Prostate gland (tissue), 2 donors: Measurements from ENCODE around the gene ALDH1B1. TPM values are rescaled to one million over a fixed set of nuclear protein-coding genes. Genes with fewer than 3 reads are reported as not detected.

ENCODE experiments used
- DNase-seq: peaks from one replicate; pipeline ENCODE4 v3.0.0-alpha.2; 2019; ENCODE audit warnings: low spot score
- H3K27ac ChIP-seq, 2 donors: fragments of 200-600 bp; sonication (generic); 2 replicates each; pipeline ENCODE4 v1.5.1; 2017 to 2019
- H3K27me3 ChIP-seq: fragments of 200-600 bp; sonication (generic); replicated peaks from 2 replicates; pipeline ENCODE4 v1.5.1; 2019; ENCODE audit not compliant: insufficient read depth
- H3K36me3 ChIP-seq, 2 donors: fragments of 200-600 bp; sonication (generic); 1 replicate in 1 of 2; 2 replicates in 1 of 2; pipeline versions ENCODE4 v1.5.1 to v1.8.1; 2017 to 2019
- H3K4me1 ChIP-seq: fragments of 200-600 bp; sonication (generic); replicated peaks from 2 replicates; pipeline ENCODE4 v1.5.1; 2019
- H3K4me3 ChIP-seq, 2 donors: fragments of 200-600 bp; sonication (generic); 2 replicates each; pipeline ENCODE4 v1.5.1; 2017 to 2019
- H3K9me3 ChIP-seq: fragments of 200-600 bp; sonication (generic); 2 replicates; pipeline ENCODE4 v1.5.1; 2017
- POLR2A ChIP-seq: fragments of 450-650 bp; IDR thresholded peaks from one replicate; pipeline ENCODE4 v1.6.1; 2016; ENCODE audit warnings: antibody characterized with exemption, mild to moderate bottlenecking
- POLR2AphosphoS5 ChIP-seq: sonication (generic); formaldehyde crosslinking; IDR thresholded peaks from one replicate; pipeline ENCODE4 v1.6.1; 2017; ENCODE audit warnings: antibody characterized with exemption
- WGBS: methylation state at CpG from one replicate; pipeline ENCODE4 v1.1.5; 2018; 5-methylcytosine and 5-hydroxymethylcytosine counted together
- intact Hi-C: fragments of 100-400 bp; cut with DNase I; formaldehyde crosslinking; loops from one replicate; pipeline ENCODE4 v1.14.2; 2022
- total RNA-seq, 2 donors: library from RNA; depleted of rRNA; stranded (reverse); fragments of >200 nt; gene quantifications; one replicate each; pipeline ENCODE4 v1.1.0, GENCODE V29; 2016
- TF ChIP-seq, protein P1 (sequence below), 4 experiments: fragments of 200-600 bp in 2 of 4; fragments of 450-650 bp in 2 of 4; sonication (generic) in 2 of 4; IDR thresholded peaks; 1 replicate in 3 of 4; 2 replicates in 1 of 4; pipeline ENCODE4 v1.5.1; 2016 to 2019; ENCODE audit warnings: antibody characterized with exemption in 4 of 4, mild to moderate bottlenecking in 2 of 4, moderate library complexity in 2 of 4

ALDH1B1 gene
- total RNA-seq, 2 donors from 2014 or later, result 42.5 to 88.8 TPM

DNA sequence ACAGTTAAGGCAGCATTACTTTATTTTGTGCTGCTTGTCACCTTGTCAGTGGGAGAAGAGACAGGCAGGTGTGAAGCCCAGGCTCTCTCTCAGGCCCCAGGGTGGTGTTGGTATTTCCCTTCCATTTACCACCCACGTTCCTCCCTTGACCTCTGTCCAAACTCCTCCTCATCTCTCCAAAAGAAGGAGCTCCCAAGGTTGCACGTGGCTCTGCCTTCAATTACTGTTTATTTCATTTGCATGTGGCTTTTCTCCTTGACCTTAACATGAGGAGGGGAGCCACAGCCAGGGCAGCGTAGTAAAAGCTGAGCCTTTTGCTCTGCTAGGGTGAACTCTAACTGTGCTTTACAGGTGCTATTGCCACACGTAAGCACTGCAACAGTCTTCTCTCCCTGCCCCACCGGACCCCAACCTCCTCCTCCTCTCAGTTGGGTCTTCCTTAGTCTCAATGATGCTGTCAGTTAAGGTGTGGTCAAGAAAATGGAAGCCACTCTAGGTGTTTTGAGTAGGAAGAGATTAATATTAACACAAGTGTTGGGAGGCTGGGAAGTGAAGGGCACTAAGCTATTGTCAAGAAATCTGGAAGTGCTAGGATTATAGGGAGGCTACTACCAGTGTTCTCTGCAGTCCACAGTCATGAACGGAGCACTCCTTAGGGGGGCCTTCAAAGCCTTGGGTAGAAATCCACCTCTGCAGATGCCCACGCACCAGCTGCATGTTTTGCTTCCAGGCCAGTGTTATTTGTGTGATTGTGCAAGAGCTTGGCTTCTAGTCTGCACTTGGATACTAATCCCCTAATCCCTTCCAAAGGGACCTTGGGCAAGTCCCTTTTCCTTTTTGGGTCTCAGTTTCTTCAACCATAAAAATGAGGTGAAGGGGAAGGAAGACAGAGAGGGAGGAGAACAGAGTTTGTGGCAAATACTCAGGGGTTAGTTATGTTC lies 3.9 kb upstream of the ALDH1B1 start:
- peaks cover 5% of the 10 kb centered on the region for H3K4me1 ChIP-seq
- no peak for DNase-seq
- intact Hi-C loops, result no loop called here
- no peaks in the 10 kb centered on the region for H3K27me3 ChIP-seq
- peak overlapping the region; percentile 46 to 70 for H3K27ac ChIP-seq
- WGBS, result 54% methylated on average over 7 of the region's 7 CpGs
- H3K9me3 ChIP-seq, result no peaks in the 10 kb centered on the region
- H3K4me3 ChIP-seq, result no peak overlapping the region
- no peaks in the 10 kb centered on the region for H3K36me3 ChIP-seq
- no peak for TF ChIP-seq POLR2AphosphoS5
- TF ChIP-seq POLR2A, result no peak
- TF ChIP-seq, protein P1, sequence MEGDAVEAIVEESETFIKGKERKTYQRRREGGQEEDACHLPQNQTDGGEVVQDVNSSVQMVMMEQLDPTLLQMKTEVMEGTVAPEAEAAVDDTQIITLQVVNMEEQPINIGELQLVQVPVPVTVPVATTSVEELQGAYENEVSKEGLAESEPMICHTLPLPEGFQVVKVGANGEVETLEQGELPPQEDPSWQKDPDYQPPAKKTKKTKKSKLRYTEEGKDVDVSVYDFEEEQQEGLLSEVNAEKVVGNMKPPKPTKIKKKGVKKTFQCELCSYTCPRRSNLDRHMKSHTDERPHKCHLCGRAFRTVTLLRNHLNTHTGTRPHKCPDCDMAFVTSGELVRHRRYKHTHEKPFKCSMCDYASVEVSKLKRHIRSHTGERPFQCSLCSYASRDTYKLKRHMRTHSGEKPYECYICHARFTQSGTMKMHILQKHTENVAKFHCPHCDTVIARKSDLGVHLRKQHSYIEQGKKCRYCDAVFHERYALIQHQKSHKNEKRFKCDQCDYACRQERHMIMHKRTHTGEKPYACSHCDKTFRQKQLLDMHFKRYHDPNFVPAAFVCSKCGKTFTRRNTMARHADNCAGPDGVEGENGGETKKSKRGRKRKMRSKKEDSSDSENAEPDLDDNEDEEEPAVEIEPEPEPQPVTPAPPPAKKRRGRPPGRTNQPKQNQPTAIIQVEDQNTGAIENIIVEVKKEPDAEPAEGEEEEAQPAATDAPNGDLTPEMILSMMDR (IDR thresholded peaks at IDR 0.05), result no peak

DNA sequence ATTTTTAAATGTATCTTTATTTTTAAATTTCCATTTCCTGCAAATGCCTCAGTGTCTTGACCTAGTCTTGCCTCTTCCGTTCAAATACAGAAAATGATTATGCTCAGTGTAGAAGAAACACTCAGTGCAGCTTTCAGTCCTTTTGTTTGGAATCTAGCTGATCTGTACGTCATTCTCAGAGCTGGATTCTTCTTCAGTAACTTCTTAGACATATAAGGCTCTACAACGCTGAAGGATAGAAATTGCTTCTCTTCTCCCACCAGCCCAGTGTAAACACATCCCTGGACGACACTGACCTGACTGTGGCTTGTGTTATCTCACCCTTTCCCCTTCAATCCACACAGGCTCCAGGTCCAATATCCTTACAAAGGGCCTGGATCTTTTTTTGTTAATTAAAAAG lies 3.2 kb upstream of the ALDH1B1 start:
- DNase-seq, result no peak
- WGBS, result 52% methylated on average over 4 of the region's 4 CpGs
- no peak overlapping the region for H3K4me3 ChIP-seq
- H3K27ac ChIP-seq, result peak overlapping the region; percentile 46 to 70
- no peak for TF ChIP-seq POLR2AphosphoS5
- no peak for TF ChIP-seq POLR2A
- TF ChIP-seq, protein P1 (IDR thresholded peaks at IDR 0.05), result no peak
- H3K27me3 ChIP-seq, result no peaks in the 10 kb centered on the region
- intact Hi-C loops, result no loop called here
- H3K4me1 ChIP-seq, result peaks cover 5% of the 10 kb centered on the region
- H3K9me3 ChIP-seq, result no peaks in the 10 kb centered on the region
- no peaks in the 10 kb centered on the region for H3K36me3 ChIP-seq

DNA sequence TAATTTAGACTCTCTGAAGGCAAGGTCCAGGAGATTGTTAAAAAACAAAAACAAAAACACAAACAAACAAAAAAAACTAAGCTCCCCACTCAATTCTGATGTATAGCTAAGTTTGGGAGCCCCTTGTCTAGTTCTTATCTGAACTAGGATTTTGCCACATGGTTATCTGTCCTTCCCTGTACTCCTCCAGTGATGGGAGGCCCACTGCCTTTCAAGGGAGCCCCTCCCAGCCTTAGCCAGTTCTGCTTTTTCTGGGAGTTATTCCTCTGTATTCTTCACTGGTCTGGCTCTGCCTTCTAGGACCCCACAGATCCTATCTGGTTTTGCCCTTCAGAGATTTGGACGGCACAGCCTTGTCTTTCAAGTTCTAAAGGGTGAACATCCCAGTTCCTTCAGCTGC lies 2.1 kb upstream of the ALDH1B1 start:
- DNase-seq, result no peak
- Histone ChIP-seq H3K27ac (peak overlapping the region; percentile 46 to 70), H3K4me1 (peaks cover 5% of the 10 kb centered on the region)

DNA sequence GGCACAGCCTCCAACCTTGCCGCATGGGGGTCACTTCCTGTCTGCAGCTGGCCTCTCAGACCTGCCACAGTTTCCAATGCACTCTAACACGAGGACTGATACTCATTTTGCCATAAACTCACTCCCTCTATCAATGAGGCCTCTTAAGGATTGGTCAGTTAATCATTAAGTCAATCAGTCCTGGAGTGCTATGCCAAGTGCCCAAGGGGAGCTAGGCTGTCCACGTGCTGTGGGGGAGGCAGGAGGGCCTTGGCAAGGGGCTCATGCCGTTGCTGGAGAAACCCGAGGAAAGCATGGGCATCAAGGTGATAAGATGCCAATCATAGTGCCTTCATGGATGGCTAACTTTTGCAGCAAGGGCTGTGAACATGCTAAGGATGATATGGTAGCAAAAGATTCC lies 1.7 kb upstream of the ALDH1B1 start:
- Histone ChIP-seq H3K9me3 (no peaks in the 10 kb centered on the region), H3K36me3 (no peaks in the 10 kb centered on the region), H3K4me1 (peaks cover 5% of the 10 kb centered on the region), H3K27me3 (no peaks in the 10 kb centered on the region), H3K27ac (peak overlapping the region; percentile 46 to 70), H3K4me3 (no peak overlapping the region)
- WGBS, result 57% methylated on average over 5 of the region's 5 CpGs
- intact Hi-C loops, result loop anchor here (10.0 kb wide), 1 partner anchor 906 kb away; the partner anchor contains the start of gene POLR1E
- TF ChIP-seq POLR2A (no peak), POLR2AphosphoS5 (no peak)
- TF ChIP-seq, protein P1 (IDR thresholded peaks at IDR 0.05), result no peak
- DNase-seq, result no peak

More for the DNA sequence above, 2.1 kb upstream of the ALDH1B1 start:
- no peak overlapping the region for H3K4me3 ChIP-seq
- WGBS, result 85% methylated on average over 1 of the region's 1 CpG
- TF ChIP-seq POLR2A, result no peak
- no peak for TF ChIP-seq POLR2AphosphoS5
- H3K36me3 ChIP-seq, result no peaks in the 10 kb centered on the region
- no peaks in the 10 kb centered on the region for H3K9me3 ChIP-seq
- intact Hi-C loops, result loop anchor here (10.0 kb wide), 1 partner anchor 906 kb away; the partner anchor contains the start of gene POLR1E
- no peaks in the 10 kb centered on the region for H3K27me3 ChIP-seq

GRCh38 chr9:38391278-38392118 lies 1.0 kb upstream of the ALDH1B1 start:
- Histone ChIP-seq H3K27ac (peak overlapping the region in 1 of 2 donors; percentile 70), H3K27me3 (no peaks in the 10 kb centered on the region), H3K9me3 (no peaks in the 10 kb centered on the region), H3K4me1 (peaks cover 5% of the 10 kb centered on the region), H3K4me3 (no peak overlapping the region), H3K36me3 (no peaks in the 10 kb centered on the region)
- WGBS, result 89% methylated on average over 18 of the region's 18 CpGs
- TF ChIP-seq, protein P1 (IDR thresholded peaks at IDR 0.05), result no peak
- TF ChIP-seq POLR2A (no peak), POLR2AphosphoS5 (no peak)
- intact Hi-C loops, result loop anchor here (10.0 kb wide), 1 partner anchor 907 kb away; the partner anchor contains the start of gene POLR1E
- DNase-seq, result no peak
